Suprapubic skin (tissue), 3 donors: ENCODE results near the gene MAD2L2.

Experiments used
- EP300 ChIP-seq: sonication (generic); formaldehyde crosslinking; IDR thresholded peaks from one replicate; pipeline ENCODE4 v1.6.1; 2017; ENCODE audit warnings: antibody characterized with exemption
- POLR2A ChIP-seq, 2 donors: fragments of 450-650 bp; IDR thresholded peaks; one replicate each; pipeline ENCODE4 v1.6.1; 2017; ENCODE audit warnings: antibody characterized with exemption in 2 of 2, mild to moderate bottlenecking in 2 of 2, moderate library complexity in 2 of 2
- TF ChIP-seq, protein P1 (sequence below), 2 donors: fragments of 200-600 bp in 1 of 2; fragments of 450-650 bp in 1 of 2; sonication (generic) in 1 of 2; IDR thresholded peaks; one replicate each; pipeline ENCODE4 v1.5.1; 2016 to 2019; ENCODE audit warnings: antibody characterized with exemption in 2 of 2, mild to moderate bottlenecking in 1 of 2, moderate library complexity in 1 of 2

DNA sequence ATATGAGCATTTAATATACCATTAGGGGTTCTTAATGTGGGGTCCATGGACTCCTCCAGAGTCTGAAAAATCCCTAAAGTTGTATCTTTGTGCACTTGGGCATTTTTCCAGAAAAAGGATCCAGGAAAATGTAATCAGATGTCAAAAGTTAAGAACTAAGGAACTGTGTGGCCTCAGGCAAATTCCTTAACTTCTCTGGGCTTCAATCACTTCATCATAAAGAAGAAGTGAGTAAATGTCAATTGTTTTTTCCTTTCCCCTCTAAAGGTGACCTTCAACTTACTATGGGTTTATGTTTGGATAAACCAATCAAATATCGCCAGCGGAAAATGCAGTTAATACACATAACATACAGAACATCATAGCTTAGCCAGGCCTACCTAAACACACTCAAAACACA is 2.5 kb downstream of the MAD2L2 start:
- TF ChIP-seq, protein P1, sequence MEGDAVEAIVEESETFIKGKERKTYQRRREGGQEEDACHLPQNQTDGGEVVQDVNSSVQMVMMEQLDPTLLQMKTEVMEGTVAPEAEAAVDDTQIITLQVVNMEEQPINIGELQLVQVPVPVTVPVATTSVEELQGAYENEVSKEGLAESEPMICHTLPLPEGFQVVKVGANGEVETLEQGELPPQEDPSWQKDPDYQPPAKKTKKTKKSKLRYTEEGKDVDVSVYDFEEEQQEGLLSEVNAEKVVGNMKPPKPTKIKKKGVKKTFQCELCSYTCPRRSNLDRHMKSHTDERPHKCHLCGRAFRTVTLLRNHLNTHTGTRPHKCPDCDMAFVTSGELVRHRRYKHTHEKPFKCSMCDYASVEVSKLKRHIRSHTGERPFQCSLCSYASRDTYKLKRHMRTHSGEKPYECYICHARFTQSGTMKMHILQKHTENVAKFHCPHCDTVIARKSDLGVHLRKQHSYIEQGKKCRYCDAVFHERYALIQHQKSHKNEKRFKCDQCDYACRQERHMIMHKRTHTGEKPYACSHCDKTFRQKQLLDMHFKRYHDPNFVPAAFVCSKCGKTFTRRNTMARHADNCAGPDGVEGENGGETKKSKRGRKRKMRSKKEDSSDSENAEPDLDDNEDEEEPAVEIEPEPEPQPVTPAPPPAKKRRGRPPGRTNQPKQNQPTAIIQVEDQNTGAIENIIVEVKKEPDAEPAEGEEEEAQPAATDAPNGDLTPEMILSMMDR (IDR thresholded peaks at IDR 0.05): no peak
- TF ChIP-seq EP300: no peak
- TF ChIP-seq POLR2A (IDR thresholded peaks at IDR 0.05): no peak
